Endothelial cell of umbilical vein (primary cell): Measurements from ENCODE around the gene SH3GL1.

Experiments
- EZH2 ChIP-seq: IDR thresholded peaks from 2 replicates; pipeline ENCODE4 v1.6.1; 2012; ENCODE audit warnings: borderline replicate concordance, low read depth, mild to moderate bottlenecking, moderate library complexity, low read length, inconsistent platforms; ENCODE audit not compliant: severe bottlenecking
- FOS ChIP-seq: IDR thresholded peaks from 2 replicates; pipeline ENCODE4 v1.6.1; 2011; ENCODE audit warnings: mild to moderate bottlenecking, low read length, moderate library complexity, borderline replicate concordance; ENCODE audit not compliant: insufficient read depth
- GATA2 ChIP-seq: IDR thresholded peaks from 2 replicates; pipeline ENCODE4 v1.7.0; 2011; ENCODE audit warnings: low read depth, mild to moderate bottlenecking, moderate library complexity, mixed read lengths, low read length; ENCODE audit not compliant: insufficient read length, insufficient read depth
- JUN ChIP-seq: IDR thresholded peaks from 2 replicates; pipeline ENCODE4 v1.6.1; 2011; ENCODE audit warnings: borderline replicate concordance, low read depth; ENCODE audit not compliant: insufficient read length, insufficient read depth
- MYC ChIP-seq: IDR thresholded peaks from one replicate; pipeline ENCODE4 v1.6.1; 2011; ENCODE audit warnings: mild to moderate bottlenecking, low read depth, low read length
- POLR2A ChIP-seq: IDR thresholded peaks from 2 replicates; pipeline ENCODE4 v1.6.1; 2012; ENCODE audit warnings: low read depth, mild to moderate bottlenecking, control low read depth, low read length
- POLR2AphosphoS5 ChIP-seq: IDR thresholded peaks from 2 replicates; pipeline ENCODE4 v1.6.1; 2012; ENCODE audit warnings: low read depth, mild to moderate bottlenecking, control low read depth, low read length, moderate library complexity; ENCODE audit not compliant: insufficient read depth
- TF ChIP-seq, protein P1 (sequence below), 2 donors: IDR thresholded peaks; 1 replicate in 1 of 2; 2 replicates in 1 of 2; pipeline ENCODE4 v1.5.1; 2011; ENCODE audit warnings: low read length in 2 of 2, mild to moderate bottlenecking in 2 of 2, moderate library complexity in 2 of 2, control low read depth in 1 of 2, inconsistent platforms in 1 of 2, low read depth in 1 of 2; ENCODE audit not compliant: insufficient read depth in 1 of 2; ENCODE audit errors: extremely low read depth in 1 of 2
- TF ChIP-seq, protein P2 (sequence below): IDR thresholded peaks from 2 replicates; pipeline ENCODE4 v1.6.1; 2011; ENCODE audit not compliant: insufficient read depth, insufficient read length

DNA sequence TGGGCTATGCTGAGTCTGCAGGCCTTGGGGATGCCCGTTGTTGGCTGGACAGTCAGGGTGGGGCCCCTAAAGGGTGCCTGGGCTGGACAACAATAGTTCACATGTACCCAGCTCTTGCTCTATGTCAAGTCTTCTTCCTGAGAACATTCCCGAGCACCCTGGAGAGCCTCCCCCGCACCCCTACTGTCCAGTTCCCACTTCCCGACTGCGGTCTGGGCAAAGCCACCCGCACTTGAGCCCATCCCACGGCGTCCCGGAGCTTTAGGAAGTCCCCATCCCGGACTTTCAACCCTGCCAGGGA is 58.1 kb downstream of the SH3GL1 start:
- TF ChIP-seq, protein P1, sequence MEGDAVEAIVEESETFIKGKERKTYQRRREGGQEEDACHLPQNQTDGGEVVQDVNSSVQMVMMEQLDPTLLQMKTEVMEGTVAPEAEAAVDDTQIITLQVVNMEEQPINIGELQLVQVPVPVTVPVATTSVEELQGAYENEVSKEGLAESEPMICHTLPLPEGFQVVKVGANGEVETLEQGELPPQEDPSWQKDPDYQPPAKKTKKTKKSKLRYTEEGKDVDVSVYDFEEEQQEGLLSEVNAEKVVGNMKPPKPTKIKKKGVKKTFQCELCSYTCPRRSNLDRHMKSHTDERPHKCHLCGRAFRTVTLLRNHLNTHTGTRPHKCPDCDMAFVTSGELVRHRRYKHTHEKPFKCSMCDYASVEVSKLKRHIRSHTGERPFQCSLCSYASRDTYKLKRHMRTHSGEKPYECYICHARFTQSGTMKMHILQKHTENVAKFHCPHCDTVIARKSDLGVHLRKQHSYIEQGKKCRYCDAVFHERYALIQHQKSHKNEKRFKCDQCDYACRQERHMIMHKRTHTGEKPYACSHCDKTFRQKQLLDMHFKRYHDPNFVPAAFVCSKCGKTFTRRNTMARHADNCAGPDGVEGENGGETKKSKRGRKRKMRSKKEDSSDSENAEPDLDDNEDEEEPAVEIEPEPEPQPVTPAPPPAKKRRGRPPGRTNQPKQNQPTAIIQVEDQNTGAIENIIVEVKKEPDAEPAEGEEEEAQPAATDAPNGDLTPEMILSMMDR (IDR thresholded peaks at IDR 0.05; ENCODE audit: extremely low read depth in 1 of 2, insufficient read depth in 1 of 2, low read depth in 1 of 2, low read length in 2 of 2), result no peak
- TF ChIP-seq FOS, result no peak
- TF ChIP-seq EZH2, result no peak
- TF ChIP-seq POLR2AphosphoS5, result no peak
- TF ChIP-seq, protein P2, sequence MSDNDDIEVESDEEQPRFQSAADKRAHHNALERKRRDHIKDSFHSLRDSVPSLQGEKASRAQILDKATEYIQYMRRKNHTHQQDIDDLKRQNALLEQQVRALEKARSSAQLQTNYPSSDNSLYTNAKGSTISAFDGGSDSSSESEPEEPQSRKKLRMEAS, result no peak
- TF ChIP-seq POLR2A, result no peak
- no peak for TF ChIP-seq MYC
- no peak for TF ChIP-seq JUN
- no peak for TF ChIP-seq GATA2
